Erythroblast (primary cell): ENCODE results near the gene URGCP.

Source experiments
- GATA1 ChIP-seq: IDR thresholded peaks from 2 replicates; pipeline ENCODE4 v1.6.1; 2011; ENCODE audit warnings: low read depth, mild to moderate bottlenecking, control low read depth, low read length, moderate library complexity
- POLR2A ChIP-seq: IDR thresholded peaks from 2 replicates; pipeline ENCODE4 v1.6.1; 2011; ENCODE audit warnings: mild to moderate bottlenecking, low read length

DNA sequence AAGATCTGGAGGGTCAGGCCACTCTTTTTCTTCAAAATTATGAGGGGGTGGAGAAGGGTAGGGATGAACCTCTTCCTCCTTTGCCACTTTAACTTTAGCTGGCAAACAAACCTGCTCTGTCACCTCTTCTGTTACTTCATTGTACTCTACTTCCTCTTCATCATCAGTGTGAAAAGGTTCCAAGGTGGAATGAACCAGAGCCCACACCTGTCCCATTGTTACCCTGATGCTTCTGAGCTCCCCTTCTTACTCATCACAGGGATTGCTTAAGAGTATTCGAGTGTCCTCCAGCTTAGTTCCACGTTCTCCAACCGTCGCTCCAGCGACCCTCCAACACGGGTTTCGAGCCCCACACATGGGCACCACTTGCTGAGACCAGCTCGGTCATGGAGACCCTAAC, 42.3 kb downstream of the URGCP start:
- TF ChIP-seq POLR2A (no peak), GATA1 (no peak)
